NCI-H1417 treated with DMSO at 0.1 percent for 48 hours (cell line): Measurements from ENCODE around the gene OSBPL3.
A peak's percentile ranks its signal among the peaks of the same experiment; 100 is the strongest.
"Not testable (repeated sequence)": the region's sequence is repeated elsewhere in the genome, so short reads cannot be mapped to it uniquely, and the experiment has no call there.

Experiments
- DNase-seq: peaks from one replicate; lab custom pipeline; 2025; lab: John Stamatoyannopoulos, UW

OSBPL3 gene

DNA sequence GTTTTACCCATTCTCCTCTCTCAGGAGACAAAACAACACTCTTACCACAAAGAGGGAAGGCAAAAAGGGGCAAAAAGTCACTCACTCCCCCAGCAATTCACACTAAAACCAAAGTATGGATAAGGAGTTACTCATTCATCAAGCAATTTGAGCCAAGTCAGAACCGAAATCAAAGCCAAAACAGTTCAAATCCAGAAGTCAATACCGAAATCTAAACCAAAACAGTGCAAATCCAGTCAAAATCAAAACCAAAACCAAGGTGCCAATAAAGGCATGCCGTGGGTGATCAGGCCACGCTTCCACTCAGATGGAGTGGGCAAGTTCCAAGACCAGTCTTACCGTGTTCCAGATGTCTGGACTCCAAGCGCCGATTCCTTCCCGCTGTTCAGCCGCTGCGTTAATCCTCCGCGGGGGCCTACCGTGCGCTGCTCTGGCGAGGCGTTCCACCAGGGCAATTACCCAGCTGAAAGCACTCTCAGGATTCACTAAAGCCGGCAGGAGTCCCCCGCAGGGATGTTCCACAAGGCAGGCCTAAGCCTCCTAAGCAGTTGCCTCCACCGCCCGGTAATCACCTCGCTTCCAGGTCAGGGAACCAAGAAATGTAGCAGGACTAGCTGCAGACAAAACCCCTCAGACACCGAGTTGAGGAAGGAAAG lies 185.1 kb downstream of the OSBPL3 start:
- not testable (repeated sequence) for DNase-seq

DNA sequence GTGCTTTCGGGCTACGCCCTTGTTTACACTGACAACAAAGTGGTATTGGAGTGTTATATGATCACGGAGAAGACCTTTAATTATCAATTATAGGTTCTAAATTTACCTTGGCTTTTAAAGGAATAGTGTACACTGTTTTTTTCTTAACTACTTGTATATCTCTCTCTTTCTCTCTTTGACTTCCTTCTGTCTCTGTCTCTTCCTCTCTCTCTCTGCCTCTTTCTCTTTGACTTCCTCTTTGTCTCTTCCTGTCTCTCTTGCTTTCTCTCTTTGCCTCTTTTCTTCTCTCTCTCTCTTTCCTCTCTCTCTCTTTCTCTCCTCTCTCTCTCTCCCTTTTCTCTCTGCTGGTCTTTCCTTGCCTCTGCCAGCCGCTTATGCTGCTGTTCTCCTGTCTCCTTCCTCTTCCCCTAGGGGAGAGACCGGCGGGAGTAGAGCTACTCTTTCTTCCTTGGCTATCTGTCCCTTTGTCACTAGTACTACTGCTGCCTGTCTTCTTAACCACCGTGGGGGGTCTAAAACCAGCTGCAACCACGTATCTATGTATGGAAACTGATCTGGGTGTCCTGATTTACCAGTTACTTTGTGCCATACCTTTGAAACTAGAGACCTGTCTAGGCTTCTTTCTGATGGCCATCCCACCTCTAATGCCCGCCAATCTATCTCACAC lies 185.9 kb downstream of the OSBPL3 start:
- no peak for DNase-seq

DNA sequence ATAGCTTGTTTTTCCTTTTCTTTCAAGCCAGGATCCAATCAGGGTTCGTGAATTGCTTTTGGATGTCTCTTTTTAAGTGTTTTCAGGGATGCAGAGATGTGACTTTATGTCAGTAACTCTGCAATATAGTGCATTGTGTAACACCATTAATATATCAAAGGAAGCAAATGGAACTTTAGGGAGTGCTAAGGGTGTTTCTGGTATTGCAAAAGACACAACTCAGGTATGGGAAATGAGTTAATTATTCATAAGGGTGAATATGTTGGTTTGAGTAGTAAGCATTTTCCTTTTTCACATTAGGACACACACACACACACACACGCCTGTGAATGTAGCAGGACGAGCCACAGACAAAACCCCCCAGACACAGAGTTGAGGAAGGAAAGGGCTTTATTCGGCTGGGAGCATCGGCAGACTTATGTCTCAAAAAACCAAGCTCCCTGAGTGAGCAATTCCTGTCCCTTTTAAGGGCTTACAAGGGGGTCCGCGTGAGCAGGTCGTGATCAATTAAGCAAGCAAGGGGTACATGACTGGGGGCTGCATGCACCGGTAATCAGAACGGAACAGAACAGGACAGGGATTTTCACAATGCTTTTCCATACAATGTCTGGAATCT lies 190.9 kb downstream of the OSBPL3 start:
- DNase-seq = no peak

DNA sequence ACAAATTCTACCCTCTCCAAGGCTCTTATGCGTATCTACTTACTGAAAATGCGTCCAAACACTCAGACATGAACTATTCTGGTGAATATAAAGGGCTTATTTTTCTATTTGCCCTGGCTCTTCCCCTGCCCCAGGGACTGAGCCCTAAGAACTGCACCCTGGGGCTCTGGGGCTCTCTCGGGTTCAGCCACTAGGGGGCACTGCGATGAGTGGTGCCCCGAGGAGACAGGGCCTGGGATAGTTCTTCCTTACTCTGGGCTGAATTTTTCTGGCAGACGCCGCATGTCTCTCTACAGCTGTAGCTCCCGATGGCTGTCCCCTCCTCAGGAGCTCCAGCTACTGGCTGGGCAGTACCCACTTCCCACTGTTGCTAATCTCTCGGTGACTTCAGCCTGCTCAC lies 191.9 kb downstream of the OSBPL3 start:
- no peak for DNase-seq

DNA sequence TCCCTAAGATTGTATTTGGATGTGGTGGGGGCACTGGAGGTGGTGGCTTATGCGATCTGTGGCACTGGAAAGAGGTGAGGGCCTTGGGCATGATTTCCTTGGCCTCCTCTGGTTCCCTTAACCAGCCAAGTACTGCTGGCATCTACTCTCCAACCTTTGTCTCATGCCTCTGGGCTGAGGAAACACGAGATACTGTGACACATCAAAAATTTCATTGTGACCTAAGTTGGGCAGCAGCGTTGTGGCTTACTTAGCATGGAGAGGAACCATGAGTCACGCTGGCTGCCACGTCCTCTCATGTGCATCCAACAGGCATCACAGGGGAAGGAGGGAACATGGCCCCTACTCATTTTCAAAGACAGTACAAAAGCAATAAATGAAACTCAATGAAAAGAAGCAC lies 193.0 kb downstream of the OSBPL3 start:
- no peak for DNase-seq

DNA sequence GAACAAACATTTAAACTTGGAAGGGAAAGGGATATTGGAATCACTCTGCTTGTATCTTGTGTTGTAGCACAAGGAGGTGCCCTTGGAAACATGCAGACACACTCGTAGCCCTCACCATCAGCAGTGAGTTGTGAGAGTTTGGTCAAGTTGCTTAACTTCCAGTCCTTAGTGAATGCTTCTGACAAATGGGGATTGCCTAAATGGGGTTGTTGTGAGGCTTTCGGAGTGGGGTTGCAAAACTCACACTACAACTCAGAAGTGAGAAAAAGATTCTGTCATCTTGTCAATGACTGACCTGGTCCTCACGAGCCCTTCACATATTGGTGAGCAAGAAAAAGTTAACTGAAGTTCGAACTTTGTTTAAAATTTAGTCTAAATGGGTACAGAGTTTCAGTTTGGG lies 193.7 kb downstream of the OSBPL3 start:
- DNase-seq = no peak

DNA sequence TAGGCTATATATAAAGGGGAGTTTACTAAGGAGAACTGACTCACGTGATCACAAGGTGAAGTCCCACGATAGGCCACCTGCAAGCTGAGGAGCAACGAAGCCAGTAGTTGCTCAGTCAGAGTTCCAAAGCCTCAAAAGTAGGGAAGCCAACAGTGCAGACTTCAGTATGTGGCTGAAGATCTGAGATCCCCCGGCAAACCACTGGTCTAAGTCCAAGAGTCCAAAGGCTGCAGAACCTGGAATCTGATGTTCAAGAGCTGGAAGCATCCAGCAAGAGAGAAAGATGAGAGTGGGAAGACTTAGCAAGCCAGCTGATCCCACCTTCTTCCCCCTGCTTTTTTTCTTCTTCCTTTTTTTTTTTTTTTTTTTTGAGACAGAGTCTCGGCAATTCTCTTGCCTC lies 195.7 kb downstream of the OSBPL3 start:
- no peak for DNase-seq

DNA sequence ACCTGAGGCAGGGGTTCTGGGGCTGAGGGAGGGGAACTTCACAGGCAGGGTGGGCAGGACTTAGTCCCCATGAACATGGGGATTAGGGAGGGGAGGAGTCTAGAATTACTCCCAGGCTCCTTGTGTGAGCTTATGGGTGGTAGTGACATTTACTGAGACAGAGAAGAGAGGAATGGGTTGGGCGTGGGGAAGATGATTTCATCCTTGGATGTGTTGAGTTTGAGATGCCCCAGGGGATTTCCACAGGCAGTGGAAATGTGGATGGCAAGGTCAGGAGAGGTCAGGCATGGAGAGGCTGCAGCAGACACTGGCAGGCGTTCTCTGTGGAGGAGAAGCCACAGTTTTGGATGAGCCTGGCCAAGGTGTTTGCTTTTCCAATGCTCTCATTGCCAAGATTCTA lies 196.3 kb downstream of the OSBPL3 start:
- DNase-seq = no peak

DNA sequence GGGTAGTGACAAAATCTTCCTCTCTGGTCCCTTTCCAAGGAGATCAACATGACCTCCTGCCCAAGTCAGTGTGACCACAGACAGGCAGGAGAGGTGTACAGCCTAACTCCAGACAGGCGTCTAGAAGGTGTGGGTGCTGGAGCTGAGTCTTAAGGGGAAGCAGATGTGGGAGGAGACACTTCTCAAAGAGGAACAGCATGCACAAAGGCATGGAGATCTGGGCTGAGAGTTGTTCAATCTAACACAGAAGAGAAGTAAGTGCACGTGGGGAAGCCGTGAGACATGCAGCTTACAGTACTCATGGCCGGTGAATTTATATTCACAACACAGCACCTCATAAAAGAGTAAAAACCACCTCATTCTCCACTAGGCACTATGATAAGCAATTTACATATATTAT lies 198.9 kb downstream of the OSBPL3 start:
- DNase-seq = no peak

DNA sequence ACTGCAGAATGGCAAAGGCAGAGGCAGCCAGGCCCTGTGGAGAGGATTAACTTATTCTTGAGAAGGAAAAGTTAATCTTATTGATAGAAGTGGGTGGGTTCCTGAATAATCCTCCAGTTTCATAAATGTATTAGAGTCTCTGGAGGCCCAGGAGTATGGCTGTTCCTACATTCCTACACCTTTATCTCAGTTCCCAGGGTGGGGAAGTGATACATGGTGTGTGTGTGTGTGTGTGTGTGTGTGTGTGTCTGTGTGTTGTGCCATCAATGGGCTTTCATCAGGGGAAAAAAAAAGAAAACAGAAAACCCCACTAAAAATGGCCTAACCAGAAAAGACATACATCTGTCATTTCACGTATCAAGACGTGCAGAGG lies 200.7 kb downstream of the OSBPL3 start:
- no peak for DNase-seq

DNA sequence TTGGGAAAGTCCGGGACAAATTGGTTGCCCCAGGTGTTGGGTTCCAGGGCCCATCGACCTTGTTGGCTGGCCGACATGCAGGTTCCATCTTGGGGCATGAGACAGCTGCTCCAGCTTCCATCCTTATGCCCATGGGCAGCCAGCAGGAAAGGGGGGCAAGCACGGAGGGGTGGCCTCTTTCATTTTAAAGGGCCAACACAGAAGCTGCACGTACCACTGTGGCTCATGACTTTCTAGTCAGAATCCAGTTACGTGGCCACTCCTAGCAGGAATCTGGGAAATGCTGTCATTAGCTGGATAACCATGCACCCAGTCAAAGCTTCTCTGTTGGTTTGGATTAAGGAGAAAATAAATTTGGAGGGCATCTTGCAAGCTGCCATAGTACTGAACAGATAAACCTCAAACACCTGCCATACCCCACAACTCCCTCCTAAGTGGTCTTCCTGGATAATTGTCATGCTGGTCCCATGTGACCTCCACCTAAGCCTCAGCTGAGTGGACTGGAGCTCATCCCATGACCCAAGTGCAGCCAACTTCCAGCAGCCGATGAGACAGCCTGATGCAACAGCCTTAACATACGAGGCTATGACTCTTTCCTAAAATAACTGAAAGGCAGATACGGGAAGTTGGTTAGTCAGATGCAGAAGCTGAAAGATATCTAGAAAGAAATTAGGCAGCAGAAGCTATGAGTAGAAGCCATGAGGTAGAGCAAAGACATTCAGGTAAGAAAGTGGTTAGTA lies 201.3 kb downstream of the OSBPL3 start:
- no peak for DNase-seq

DNA sequence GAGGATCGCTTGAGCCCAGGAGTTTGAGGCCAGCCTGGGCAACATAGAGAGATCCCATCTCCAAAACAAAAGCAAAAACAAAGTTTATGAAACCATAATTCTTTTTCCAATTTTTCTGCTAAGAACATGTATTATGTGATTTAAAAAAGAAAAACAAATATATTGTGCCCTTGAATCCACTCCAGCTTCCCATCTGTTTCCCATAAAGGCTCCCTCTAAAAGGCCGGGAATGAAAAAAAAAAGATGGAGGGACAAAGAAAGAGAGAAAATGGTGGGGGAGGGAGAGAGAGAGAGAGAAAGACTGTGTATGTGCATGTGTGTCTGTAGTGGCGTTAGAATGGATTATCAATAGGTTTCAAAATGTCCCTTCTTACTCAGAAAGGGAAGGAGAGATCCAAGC lies 202.2 kb downstream of the OSBPL3 start:
- DNase-seq = no peak

DNA sequence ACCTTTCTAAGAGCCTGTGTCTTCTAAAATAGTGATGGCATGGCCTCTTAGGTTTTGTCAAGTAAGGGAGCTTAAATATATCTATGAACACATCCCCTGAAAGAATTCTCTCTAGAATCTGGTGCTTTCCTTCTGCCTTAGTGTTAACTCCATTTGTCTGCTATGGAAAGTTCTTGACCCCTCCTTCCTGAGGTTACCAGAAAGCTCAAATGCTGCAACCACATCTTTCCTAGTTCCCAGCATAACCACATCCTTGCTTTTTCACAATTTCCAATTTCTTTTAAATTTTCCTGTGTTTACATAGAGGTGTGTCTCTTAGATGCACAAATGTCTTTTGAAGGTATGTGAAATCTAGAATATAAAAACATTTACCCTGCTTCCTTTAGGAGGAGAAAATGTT lies 206.3 kb downstream of the OSBPL3 start:
- no peak for DNase-seq

DNA sequence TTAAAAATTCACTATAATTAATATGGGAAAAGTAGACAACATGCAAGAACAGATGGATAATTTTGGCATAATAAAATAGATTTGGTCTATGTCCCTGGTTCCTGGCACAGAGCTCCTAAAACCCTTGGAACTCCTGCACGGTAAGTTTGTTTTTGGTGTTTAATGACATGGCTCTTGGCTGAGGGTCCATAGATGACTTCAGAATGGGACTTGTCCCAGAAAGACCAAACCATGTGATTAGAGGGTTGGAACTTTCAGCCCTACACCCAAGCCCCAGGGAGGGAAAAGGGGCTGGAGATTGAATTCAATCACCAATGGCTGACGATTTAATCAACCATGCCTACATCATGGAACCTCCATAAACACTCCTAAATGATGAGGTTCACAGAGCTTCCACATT lies 210.1 kb downstream of the OSBPL3 start:
- no peak for DNase-seq

DNA sequence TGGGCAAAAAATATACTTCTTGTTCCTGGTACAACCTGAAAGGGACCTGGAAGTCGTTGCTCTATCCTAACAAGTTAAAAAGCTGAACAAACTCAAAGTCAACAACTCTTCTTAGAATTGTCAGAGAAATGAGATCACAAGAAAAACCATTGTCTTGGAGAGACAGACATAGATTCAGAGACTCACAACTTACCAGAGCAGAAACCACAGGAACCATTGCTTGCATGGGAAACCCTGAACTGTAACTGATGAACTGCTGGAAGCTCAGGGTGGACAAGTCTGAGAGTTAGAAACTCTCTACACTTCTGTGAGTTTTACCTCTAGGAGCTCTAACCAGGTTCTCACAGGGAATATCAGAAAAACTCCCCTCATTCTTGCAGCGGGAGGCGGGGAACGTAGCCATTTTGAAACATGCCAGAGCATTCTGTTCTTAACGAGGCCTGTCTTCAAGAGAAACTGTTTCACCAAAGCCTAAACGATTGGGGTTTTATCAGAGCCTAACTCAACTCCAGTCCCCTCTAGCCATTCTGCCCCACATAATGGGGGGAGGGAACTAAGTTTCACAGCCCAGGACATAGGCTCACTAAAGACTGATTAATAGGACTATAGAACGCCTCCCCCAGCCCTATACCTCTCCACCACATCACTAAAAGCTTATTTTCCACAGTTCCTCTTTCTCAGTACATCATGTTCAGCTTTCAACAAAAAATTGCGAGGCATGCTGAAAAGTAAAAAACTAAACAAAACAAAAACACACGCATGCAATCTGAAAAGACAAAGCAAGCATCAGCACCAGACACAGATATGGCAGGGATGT lies 210.8 kb downstream of the OSBPL3 start:
- DNase-seq = no peak

DNA sequence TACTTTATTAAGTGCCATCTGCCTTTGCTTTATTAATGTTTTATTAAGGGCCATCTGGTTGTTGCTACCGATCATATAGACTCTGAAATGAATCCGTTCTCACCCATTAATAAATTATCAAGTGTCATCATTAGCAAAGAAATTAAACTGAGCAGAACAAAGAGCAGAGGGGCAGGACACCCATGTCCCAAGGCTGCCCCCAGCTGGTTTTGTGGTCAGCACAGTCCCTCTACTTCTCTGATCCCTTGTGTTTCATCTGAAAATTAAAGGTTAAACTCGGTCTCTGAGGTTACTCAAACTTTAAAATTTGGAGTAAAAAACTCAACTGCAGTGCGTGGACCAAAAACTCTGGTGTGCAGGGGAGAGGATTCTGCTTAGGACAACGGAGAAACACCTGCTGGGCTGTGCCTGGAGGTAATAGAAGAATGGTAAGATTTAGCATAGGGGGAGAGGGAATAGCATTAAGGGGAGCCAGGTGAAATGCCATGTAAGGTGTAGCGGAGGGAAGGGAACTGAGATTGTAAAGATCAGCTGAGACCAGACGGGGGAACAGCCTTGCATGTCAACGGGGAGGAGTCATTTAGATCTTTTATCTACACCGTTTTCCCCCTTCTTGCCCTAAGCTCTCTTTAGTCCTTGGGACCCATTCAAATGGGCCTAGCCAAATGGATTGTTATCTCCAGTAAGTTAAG lies 212.0 kb downstream of the OSBPL3 start:
- no peak for DNase-seq

DNA sequence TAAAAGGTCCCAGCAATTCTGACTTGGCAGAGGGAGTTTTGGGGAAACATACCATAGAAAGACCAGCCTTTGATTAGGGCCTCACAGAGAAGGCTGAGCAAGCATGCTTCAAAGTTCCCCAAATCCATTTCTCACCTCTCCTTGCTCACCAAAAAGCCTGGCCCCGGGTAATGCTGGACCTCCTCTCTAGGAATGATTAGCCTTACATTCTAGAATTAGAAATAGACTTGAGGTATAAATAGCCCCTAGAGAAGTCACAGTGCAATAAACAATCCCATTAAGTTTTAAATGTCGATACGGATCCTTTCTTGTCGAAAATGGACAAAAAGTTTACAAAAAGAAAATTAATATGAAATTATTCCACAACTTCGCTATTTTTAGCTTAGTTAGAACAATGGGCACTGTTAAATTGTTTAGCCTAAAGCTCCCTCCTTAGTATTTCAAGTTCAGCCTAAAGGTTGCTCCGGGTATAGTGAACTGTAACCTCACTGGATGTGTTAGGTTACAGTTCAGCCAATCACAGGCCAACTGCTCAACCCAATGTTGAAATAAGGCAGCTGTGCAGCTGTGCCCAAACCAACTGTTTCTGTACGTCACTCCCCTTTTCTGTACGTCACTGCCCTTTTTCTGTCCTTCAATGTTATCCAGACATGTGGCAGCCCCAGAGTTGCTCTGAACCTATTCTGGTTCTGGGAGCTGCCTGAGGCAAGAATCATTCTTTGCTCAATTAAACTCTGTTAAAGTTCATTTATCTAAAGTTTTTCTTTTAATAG lies 214.8 kb downstream of the OSBPL3 start:
- no peak for DNase-seq

DNA sequence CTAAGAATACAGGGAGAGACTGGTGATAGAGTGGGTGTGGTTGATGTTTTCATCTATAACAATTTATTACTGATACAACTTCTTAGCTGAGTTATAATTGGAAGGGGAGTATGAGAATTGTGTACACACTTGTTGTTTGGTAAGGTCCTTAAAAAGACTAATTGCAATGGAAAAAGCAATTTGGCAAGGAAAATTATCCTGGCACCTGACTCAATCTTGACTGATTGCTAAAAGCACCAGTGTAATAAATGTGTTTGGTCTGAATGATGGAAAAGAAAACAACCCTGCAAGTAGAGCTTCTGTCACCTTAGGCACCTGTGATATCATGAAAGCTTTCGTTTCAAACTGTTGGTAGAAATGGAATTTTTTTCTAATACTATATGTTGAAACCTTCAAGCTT lies 216.0 kb downstream of the OSBPL3 start:
- DNase-seq = peak; percentile 45

DNA sequence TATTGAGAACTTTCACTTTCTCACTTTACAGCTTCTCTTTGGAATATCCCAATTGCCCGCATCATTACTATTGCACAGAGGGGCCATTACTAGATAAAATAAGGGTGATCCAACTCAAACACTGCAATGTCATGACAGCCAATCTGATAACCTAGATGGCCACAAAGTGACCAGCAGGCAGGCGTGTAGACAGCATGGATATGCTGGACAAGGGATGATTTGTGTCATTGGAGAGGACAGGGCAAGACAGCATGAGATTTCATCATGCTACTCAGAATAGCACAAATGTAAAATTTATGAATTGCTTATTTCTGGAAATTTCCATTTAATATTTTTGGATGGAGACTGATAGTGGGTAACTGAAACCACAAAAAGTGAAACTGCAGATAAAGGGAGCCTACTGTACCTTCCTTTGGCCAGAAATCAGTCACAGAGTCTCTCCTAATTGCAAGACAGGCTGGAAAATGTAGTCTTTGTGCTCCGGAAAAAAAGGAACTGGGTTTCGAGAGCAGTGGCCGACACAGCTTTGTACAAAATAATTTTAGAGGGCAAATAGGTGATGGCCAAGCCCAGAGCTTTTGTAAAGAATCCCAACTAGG lies 216.6 kb downstream of the OSBPL3 start:
- DNase-seq = no peak

DNA sequence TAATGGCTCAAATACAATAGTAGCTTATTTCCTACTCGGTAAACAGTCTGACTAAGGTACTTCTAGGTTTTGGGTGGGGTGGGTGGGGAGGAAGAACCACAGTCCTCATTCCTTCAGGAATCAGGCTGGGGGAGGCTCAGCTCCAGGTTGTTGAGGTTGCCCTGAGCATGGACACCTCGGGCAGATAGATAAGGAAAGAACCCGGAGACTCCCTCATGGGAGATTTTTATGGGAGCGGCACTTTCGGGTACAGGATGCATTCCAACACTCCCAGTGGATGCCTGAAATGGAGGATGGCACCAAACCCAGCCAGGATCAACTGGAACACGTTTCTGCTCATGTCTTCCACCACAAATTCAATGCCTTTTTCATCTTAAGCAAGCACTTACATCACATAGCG lies 217.2 kb downstream of the OSBPL3 start:
- DNase-seq = no peak
